Left lung (tissue), 10 donors: ENCODE results near the gene ZNF746. TPM values are rescaled to one million over a fixed set of nuclear protein-coding genes. Genes with fewer than 3 reads are reported as not detected.
A peak's percentile ranks its signal among the peaks of the same experiment; 100 is the strongest.

Source experiments
- ATAC-seq: fragments of 200-7000 bp; cut with Tn5 transposase; one replicate; pipeline ENCODE4 v1.9.1; 2020; ENCODE audit warnings: moderate library complexity
- DNase-seq, 4 donors: peaks; one replicate each; pipeline ENCODE4 v3.0.0-alpha.2; 2013 to 2020
- H3K27ac ChIP-seq, 2 donors: fragments of 200-600 bp; sonication (generic) in 1 of 2; one replicate each; pipeline versions ENCODE4 v1.5.0 to v1.8.0; 2020 to 2021
- H3K27me3 ChIP-seq, 2 donors: fragments of 200-600 bp; sonication (generic) in 1 of 2; one replicate each; pipeline versions ENCODE4 v1.5.0 to v1.8.0; 2020 to 2021
- H3K36me3 ChIP-seq, 2 donors: fragments of 200-600 bp; sonication (generic) in 1 of 2; one replicate each; pipeline versions ENCODE4 v1.5.0 to v1.8.0; 2020 to 2021
- H3K4me1 ChIP-seq, 2 donors: fragments of 200-600 bp; one replicate each; pipeline ENCODE4 v1.8.0; 2021
- H3K4me3 ChIP-seq, 2 donors: fragments of 200-600 bp; sonication (generic) in 1 of 2; one replicate each; pipeline versions ENCODE4 v1.5.0 to v1.8.0; 2020 to 2021; ENCODE audit warnings: mild to moderate bottlenecking in 1 of 2
- H3K9me3 ChIP-seq, 2 donors: fragments of 200-600 bp; sonication (generic) in 1 of 2; one replicate each; pipeline versions ENCODE4 v1.5.0 to v1.8.0; 2020 to 2021
- intact Hi-C, 2 donors: fragments of 100-400 bp; cut with DNase I; formaldehyde crosslinking; loops; one replicate each; pipeline versions ENCODE4 v1.11.2 to v1.14.2; 2022
- polyA plus RNA-seq, 6 donors: library from polyadenylated mRNA; unstranded; fragments of 120-200 nt; gene quantifications; one replicate each; pipeline ENCODE4 v1.2.1, GENCODE V29; 2013; ENCODE audit not compliant: insufficient read length in 6 of 6
- total RNA-seq, 2 donors: library from RNA; stranded (reverse); fragmentation: NEBNext Ultra II Directional; extraction: Animal tissue kit (Norgen Biotek cat#: 25700); gene quantifications; one replicate each; pipeline ENCODE4 v1.2.1, GENCODE V29; 2021
- TF ChIP-seq, protein P1 (sequence below), 2 donors: fragments of 200-600 bp; sonication (generic) in 1 of 2; IDR thresholded peaks; one replicate each; pipeline versions ENCODE4 v1.5.0 to v1.8.0; 2021; ENCODE audit warnings: antibody characterized with exemption in 2 of 2
- donor health status: DM: no; HTN: yes; CAD: no.
- donor health status: DM: no; HTN: no; CAD: no.

ZNF746 gene
- total and polyA plus RNA-seq, 8 donors: 13.4 to 22.9 (median 15.8) TPM

DNA sequence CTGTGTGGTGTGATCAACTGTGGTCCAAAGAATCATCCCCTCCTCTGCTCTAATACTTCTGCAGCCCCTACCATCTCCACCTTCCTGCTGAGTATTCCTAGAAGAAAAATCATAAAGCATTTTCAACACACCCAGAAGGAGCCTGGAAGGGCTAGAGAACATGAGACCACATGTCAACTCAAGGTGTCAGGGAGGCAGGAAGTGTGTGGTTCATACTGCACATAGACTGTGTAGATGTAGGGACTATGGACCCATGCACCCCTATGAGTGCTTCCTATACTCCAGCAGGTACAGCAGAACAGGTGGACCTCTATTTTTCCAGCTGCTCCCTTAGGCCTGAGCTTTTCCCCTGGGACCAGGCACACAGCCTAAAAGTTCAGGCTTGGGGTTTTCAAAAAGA is 2.6 kb upstream of the ZNF746 start:
- intact Hi-C loops: no loop called here
- Histone ChIP-seq H3K36me3 (no peaks in the 10 kb centered on the region), H3K9me3 (peaks cover 0 to 3% of the 10 kb centered on the region in 2 donors), H3K4me1 (peaks cover 9 to 21% of the 10 kb centered on the region in 2 donors), H3K4me3 (no peak overlapping the region), H3K27ac (no peak overlapping the region), H3K27me3 (no peaks in the 10 kb centered on the region)
- TF ChIP-seq, protein P1, sequence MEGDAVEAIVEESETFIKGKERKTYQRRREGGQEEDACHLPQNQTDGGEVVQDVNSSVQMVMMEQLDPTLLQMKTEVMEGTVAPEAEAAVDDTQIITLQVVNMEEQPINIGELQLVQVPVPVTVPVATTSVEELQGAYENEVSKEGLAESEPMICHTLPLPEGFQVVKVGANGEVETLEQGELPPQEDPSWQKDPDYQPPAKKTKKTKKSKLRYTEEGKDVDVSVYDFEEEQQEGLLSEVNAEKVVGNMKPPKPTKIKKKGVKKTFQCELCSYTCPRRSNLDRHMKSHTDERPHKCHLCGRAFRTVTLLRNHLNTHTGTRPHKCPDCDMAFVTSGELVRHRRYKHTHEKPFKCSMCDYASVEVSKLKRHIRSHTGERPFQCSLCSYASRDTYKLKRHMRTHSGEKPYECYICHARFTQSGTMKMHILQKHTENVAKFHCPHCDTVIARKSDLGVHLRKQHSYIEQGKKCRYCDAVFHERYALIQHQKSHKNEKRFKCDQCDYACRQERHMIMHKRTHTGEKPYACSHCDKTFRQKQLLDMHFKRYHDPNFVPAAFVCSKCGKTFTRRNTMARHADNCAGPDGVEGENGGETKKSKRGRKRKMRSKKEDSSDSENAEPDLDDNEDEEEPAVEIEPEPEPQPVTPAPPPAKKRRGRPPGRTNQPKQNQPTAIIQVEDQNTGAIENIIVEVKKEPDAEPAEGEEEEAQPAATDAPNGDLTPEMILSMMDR (IDR thresholded peaks at IDR 0.05): no peak
- no peak for ATAC-seq
- DNase-seq: no peak

DNA sequence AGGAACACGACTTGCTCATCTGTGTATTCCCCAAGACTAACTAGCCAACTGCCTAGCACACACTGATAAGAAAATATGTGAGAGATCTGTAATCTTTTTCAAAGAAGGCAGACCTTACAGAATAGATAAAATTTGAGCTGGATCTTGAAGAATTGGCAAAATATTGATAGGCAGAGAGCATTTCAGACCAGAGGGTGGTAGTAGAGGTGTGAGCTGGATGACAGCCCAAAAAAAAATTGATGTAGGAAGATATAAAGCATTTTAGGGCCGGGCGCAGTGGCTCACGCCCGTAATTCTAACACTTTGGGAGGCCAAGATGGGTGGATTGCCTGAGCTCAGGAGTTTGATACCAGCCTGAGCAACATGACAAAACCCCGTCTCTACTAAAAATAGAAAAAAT is 1.2 kb upstream of the ZNF746 start:
- TF ChIP-seq, protein P1 (IDR thresholded peaks at IDR 0.05): no peak
- DNase-seq (no peak), ATAC-seq (no peak)
- H3K9me3 ChIP-seq: no peaks in the 10 kb centered on the region
- intact Hi-C loops: no loop called here
- no peak overlapping the region for H3K27ac ChIP-seq
- no peak overlapping the region for H3K4me3 ChIP-seq
- H3K36me3 ChIP-seq: peaks cover 0 to 5% of the 10 kb centered on the region in 2 donors
- H3K27me3 ChIP-seq: no peaks in the 10 kb centered on the region
- peaks cover 12 to 34% of the 10 kb centered on the region in 2 donors for H3K4me1 ChIP-seq

DNA sequence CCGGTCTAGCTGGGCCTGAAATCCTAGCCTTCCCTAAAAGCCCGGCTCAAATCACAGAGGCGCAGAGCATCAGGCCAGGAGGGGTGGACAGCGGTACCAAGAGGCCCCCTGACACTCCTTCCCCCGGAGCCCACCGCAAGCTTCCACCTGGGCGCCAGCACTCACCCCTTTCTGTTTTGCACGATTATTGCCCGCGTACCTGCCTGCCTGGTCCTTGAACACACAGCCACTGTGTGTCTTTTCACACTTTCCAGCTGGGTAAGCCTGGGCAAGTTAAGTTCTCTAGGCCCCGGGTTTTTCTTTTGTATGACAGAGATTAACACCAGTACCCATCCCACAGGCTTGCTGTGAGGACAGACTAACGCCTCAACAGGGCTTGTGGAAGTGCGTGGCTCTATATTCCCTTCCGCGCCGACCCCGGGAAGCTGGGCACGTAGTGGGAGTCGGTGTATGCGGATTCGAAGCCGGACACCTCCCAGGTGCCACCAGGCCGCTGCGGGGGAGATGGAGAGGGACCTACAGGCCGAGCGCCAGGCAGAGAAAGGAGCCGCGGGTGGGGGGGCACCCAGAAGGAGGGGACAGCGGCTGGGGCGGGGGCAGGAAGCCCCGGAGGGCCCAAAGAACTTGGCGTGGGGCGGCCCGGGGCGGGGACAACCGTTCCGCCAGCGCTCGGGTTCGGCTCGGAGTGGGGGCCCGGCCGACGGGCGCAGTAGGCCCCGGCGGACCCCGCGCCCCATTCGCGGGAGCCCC is 792 bp downstream of the ZNF746 start:
- intact Hi-C loops: no loop called here
- Histone ChIP-seq H3K4me3 (peak overlapping the region; percentile 53 to 73), H3K4me1 (peaks cover 12 to 34% of the 10 kb centered on the region in 2 donors), H3K36me3 (peaks cover 0 to 25% of the 10 kb centered on the region in 2 donors), H3K9me3 (no peaks in the 10 kb centered on the region), H3K27me3 (no peaks in the 10 kb centered on the region), H3K27ac (peak overlapping the region; percentile 80 to 83)
- peak; percentile 47 for ATAC-seq
- DNase-seq: peak; percentile 39 to 90 (median 54)
- TF ChIP-seq, protein P1 (IDR thresholded peaks at IDR 0.05): no peak

DNA sequence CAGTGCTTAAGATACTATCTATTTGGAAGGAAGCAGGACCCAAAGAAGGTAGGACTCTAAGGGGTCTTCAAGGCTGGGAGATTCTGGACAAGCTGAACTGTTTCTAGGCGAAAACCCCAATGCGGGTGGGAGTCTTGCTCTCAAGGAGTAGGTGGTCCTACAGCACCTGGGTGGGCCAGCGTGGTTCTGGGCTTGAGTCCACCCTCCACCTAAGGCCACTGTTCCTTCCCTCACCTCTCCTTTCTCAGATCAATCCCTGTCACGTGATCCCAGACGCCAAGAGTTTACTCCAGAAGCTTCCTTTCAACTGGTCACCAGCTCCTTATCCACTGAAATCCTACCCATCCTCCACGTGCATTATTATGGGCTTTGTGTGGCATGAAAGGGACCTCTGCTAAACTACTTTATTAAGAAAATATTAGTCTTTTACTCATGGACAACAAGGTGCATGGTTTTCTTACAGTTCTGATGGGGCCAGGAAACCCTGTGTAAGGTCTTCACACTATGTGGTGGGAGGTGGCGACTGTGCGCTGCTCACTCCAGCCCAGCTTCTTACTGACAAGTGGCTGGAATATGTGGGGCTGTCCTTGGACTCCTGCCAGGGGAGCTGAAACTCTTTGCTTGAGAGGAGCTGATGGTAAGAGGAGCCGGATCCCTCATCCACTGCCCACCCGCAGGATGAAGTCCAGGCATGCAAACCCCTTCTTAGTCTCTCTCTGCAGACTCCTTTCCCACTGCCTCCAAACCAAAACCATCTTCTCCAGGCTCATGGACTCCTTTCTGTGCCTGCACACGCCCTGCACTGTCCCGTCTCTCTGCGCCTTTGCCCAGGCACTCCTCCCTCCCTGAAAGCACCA is 1.6 kb downstream of the ZNF746 start:
- DNase-seq: peak in 3 of 4 donors; percentile 69 to 83 (median 76)
- Histone ChIP-seq H3K4me1 (peaks cover 12 to 34% of the 10 kb centered on the region in 2 donors), H3K36me3 (peaks cover 0 to 33% of the 10 kb centered on the region in 2 donors), H3K27ac (peak overlapping the region; percentile 80 to 83), H3K4me3 (peak overlapping the region; percentile 53 to 73), H3K27me3 (no peaks in the 10 kb centered on the region), H3K9me3 (no peaks in the 10 kb centered on the region)
- TF ChIP-seq, protein P1 (IDR thresholded peaks at IDR 0.05): no peak
- ATAC-seq: peak; percentile 28
- intact Hi-C loops: no loop called here
